DOHH2 (cell line): ENCODE results near the gene GPR157.

Source experiments
- EZH2phosphoT487 ChIP-seq: fragments of 200-600 bp; sonication (generic); IDR thresholded peaks from 2 replicates; pipeline ENCODE4 v1.6.1; 2017; ENCODE audit warnings: borderline replicate concordance, mild to moderate bottlenecking, antibody characterized with exemption, low read length, moderate library complexity, mixed read lengths
- TF ChIP-seq, protein P1 (sequence below): fragments of 200-600 bp; sonication (generic); IDR thresholded peaks from one replicate; pipeline ENCODE4 v1.5.1; 2014; ENCODE audit warnings: antibody characterized with exemption, mild to moderate bottlenecking, low read depth, low read length; ENCODE audit not compliant: poor library complexity, severe bottlenecking

DNA sequence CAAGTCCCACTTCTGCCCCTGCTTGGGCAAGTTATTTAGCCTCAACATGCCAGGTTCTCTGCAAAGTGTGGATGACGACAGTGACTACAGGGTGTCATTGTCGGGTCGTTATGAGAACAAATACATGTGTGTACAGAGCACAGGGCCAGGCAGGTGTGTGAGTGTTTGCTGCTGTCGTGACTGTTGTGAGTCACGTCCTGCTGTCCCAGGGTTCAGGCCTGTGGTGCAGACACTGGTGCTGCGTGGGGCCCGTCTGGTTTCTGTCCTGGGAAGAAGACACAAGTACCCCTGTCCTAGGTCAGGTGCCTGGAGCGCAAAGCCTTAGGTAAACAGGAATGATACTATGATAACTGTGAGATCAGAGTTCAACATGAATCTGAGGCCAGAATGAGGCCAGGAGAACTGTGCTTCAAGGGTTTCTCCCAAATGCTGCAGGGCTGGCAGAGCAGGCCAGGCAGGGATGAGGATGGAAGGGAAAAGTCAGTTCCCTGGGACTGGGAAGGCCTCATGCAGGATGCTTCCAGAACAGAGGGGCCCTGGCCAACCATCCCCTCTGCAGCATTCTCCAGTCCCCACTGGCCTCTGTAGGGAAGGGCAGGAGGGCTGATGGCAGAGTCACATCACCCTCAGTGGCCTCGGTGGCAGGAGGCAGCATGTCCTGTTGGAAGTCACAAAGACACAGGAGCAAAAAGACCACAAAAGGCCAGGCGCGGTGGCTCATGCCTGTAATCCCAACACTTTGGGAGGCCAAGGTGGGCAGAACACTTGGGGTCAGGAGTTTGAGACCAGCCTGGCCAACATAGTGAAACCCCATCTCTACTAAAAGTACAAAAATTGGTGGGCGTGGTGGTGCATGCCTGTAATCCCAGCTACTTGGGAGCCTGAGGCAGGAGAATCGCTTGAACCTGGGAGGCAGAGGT lies 15.7 kb downstream of the GPR157 start:
- TF ChIP-seq EZH2phosphoT487 = no peak
- TF ChIP-seq, protein P1, sequence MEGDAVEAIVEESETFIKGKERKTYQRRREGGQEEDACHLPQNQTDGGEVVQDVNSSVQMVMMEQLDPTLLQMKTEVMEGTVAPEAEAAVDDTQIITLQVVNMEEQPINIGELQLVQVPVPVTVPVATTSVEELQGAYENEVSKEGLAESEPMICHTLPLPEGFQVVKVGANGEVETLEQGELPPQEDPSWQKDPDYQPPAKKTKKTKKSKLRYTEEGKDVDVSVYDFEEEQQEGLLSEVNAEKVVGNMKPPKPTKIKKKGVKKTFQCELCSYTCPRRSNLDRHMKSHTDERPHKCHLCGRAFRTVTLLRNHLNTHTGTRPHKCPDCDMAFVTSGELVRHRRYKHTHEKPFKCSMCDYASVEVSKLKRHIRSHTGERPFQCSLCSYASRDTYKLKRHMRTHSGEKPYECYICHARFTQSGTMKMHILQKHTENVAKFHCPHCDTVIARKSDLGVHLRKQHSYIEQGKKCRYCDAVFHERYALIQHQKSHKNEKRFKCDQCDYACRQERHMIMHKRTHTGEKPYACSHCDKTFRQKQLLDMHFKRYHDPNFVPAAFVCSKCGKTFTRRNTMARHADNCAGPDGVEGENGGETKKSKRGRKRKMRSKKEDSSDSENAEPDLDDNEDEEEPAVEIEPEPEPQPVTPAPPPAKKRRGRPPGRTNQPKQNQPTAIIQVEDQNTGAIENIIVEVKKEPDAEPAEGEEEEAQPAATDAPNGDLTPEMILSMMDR = no peak
